Cardiac fibroblast (primary cell): Measurements from ENCODE around the gene CERS1.
"Not testable (repeated sequence)": the region's sequence is repeated elsewhere in the genome, so short reads cannot be mapped to it uniquely, and the experiment has no call there.

ENCODE experiments used
- DNase-seq, 2 donors: peaks; one replicate each; pipeline versions ENCODE4 v3.0.0 to v3.0.0-alpha.2; 2010; ENCODE audit warnings: low read depth in 2 of 2
- H3K4me3 ChIP-seq, 2 donors: replicated peaks in 1 of 2; 1 replicate in 1 of 2; 2 replicates in 1 of 2; pipeline ENCODE4 v1.5.1; 2011; ENCODE audit warnings: low read depth in 2 of 2, low read length in 2 of 2, mild to moderate bottlenecking in 2 of 2, moderate library complexity in 1 of 2
- CTCF ChIP-seq: IDR thresholded peaks from one replicate; pipeline ENCODE4 v1.5.1; 2011; ENCODE audit warnings: low read depth, mild to moderate bottlenecking, low read length, inconsistent platforms

The CERS1 gene

DNA sequence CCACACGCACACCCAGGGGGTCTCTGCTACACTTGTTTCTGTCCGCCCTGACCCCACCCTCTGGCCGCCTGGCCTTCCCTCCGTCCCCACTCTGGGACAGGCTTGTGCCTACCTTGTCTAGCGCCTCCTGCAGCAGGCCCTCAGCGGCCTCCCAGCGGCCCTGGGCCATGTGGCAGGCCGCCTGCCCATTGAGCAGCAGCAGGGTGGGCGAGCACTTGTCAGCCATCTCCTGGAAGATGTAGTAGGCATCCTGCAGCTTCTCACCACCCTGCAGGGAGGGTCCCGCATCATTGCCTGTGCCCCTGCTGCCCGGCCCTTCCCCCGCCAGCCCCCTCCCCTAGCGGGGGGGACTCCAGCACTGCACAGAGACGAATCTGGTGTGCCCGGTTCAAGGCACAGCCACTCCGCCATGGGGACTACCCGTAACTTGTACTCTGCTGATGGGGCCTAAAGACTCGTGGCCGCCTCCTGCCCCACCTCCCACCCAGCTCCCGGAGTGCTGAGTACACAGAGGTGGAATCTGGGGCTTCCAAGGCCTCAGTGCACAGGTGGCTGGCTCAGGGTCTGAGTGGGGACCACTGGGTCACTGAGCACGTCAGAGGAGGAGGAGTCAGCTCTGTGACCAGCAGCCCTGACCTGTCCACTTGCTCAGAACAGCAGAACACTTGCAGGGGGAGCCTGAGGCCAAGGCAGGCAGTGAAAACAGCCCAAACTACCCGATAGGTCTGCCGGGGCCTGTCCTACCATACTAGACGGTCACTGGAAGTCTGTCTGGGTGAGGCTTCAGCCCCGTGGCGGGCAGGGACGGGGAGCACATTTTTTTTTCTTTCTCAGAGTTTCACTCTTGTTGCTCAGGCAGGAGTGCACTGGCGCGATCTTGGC lies 7.4 kb upstream of the CERS1 start:
- DNase-seq = no peak
- no peak overlapping the region for H3K4me3 ChIP-seq
- no peak for TF ChIP-seq CTCF

- DNase-seq, H3K4me3 ChIP-seq: not testable (repeated sequence)
Observed at GRCh38 chr19:18902519-18902918, 6.6 kb upstream of the CERS1 start.

GRCh38 chr19:18901491-18901890 lies 5.5 kb upstream of the CERS1 start:
- peak overlapping the region in 1 of 2 donors; percentile 2 for H3K4me3 ChIP-seq
- DNase-seq = no peak
- no peak for TF ChIP-seq CTCF

- DNase-seq = no peak
- TF ChIP-seq CTCF = no peak
- H3K4me3 ChIP-seq = no peak overlapping the region
Observed at GRCh38 chr19:18900700-18901481, 4.9 kb upstream of the CERS1 start.

DNA sequence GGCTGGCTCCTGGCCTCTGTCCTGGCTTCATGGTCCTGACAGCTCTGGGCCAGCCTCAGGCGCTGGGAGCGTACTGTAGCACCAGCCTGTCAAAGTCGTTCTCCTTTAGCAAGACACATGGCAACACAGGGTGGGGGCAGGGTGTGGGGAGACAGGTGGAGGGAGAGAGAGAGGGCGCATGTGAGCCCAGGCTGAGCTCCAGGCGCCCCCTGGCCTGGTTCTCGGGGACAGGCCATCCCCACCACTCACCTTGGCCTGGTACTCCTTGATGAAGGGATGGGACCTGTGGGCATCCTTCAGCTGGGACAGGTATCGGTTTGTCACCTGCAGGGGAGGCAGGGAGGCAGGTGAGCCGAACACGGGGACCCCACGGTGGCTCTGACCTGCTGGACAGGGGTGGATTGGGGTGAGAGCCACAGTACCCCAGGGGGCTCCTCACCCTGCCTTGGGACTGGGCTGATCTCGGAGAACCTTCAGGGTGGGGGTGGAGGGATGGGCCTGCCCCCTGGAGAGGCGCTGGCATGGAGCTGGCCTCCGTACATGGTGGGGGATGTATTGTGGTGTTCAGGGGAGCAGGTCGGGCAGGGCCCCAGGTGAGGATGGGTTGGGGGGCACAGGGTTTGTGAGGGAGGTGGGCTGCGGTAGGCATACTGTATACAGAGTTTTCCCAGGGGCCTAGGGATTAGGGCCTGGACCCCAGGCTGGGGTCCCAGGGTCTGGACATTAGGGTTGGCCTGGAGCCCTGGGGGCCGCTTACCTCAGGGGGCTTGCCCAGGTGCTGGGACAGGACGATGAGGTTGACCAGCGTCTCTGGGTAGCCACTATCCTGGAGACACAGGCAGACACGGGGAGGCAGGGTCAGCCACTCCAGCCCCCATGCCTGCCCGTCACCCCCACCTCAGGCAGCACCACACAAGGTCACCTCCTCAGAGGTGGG lies 3.9 kb upstream of the CERS1 start:
- DNase-seq = no peak
- TF ChIP-seq CTCF = no peak
- H3K4me3 ChIP-seq = no peak overlapping the region

GRCh38 chr19:18898607-18899408 lies 2.9 kb upstream of the CERS1 start:
- TF ChIP-seq CTCF = no peak
- no peak for DNase-seq
- no peak overlapping the region for H3K4me3 ChIP-seq
